ENCODE data around the gene SLIT3.

- TF ChIP-seq, protein P1, sequence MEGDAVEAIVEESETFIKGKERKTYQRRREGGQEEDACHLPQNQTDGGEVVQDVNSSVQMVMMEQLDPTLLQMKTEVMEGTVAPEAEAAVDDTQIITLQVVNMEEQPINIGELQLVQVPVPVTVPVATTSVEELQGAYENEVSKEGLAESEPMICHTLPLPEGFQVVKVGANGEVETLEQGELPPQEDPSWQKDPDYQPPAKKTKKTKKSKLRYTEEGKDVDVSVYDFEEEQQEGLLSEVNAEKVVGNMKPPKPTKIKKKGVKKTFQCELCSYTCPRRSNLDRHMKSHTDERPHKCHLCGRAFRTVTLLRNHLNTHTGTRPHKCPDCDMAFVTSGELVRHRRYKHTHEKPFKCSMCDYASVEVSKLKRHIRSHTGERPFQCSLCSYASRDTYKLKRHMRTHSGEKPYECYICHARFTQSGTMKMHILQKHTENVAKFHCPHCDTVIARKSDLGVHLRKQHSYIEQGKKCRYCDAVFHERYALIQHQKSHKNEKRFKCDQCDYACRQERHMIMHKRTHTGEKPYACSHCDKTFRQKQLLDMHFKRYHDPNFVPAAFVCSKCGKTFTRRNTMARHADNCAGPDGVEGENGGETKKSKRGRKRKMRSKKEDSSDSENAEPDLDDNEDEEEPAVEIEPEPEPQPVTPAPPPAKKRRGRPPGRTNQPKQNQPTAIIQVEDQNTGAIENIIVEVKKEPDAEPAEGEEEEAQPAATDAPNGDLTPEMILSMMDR (IDR thresholded peaks at IDR 0.05) = no peak
- TF ChIP-seq POLR2A (IDR thresholded peaks at IDR 0.05) = no peak
- TF ChIP-seq EP300 (IDR thresholded peaks at IDR 0.05) = no peak
Measured at GRCh38 chr5:168816661-168817060, 484.3 kb downstream of the SLIT3 start.

All from stomach (tissue), 4 donors.